ENCODE results near the gene MAP3K1. TPM values are rescaled to one million over a fixed set of nuclear protein-coding genes. Genes with fewer than 3 reads are reported as not detected.

MAP3K1 gene
- total RNA-seq, 1 experiment from 2014 or later = 26.1 TPM

DNA sequence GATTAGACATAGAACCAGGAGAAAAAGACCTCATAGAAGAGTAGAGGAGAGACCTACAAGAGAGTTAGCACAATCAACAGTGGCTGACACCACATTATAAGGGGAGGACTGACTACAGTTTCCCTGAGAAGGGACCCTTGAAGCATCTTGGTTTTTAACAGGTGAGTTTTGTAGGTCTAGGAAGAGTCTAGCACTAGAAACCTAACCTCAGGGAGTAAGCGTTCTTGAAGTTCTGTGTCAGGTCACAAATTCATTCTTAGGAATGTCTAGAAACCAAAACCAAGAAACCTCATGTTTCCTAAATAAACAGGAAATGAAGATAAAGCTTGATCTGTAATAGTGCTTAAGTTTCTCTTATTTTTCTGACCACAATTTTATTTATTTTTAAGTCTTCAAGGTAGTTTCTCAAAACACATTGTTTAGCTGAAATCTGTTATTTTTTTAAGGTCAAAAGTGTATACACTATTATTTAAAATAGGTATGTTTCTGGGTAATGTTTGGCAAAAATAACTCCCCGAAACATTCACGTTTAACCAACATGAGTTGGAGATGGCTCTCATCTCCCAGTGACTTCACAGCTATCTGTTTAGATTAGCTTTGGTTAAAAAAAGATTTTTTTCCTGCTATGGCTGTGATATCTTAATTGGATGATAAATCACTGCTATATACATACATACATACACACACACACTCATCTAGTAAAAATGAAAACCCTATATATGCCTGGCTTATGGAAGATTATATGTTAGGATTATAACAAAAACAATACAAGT, 37.1 kb downstream of the MAP3K1 start:
- Histone ChIP-seq H3K36me3 (ENCODE audit: low read depth) (no peaks in the 10 kb centered on the region), H3F3A (ENCODE audit: insufficient read depth, low read depth) (peaks cover 13% of the 10 kb centered on the region), H3K4me2 (no peak overlapping the region), H3K4me3 (no peak overlapping the region), H3K4me1 (replicated peaks; ENCODE audit: insufficient read depth) (peaks cover 3% of the 10 kb centered on the region; the same call in 1 of the 2 replicates), H3K27ac (no peak overlapping the region), H3K27me3 (ENCODE audit: insufficient read depth, low read depth) (no peaks in the 10 kb centered on the region), H4K20me1 (ENCODE audit: insufficient read depth) (peaks cover 44% of the 10 kb centered on the region), H3K79me2 (ENCODE audit: low read depth) (peaks cover 100% of the 10 kb centered on the region), H3K9me3 (ENCODE audit: insufficient read depth, low read depth) (no peaks in the 10 kb centered on the region), H3K9me2 (ENCODE audit: insufficient read depth) (no peaks in the 10 kb centered on the region), H2AFZ (no peak overlapping the region)
- CTCF ChIA-PET = no interaction called here
- intact Hi-C loops (cut with micrococcal nuclease; ENCODE audit: unreplicated experiment) = no loop called here
- DNase-seq = no peak
- no TSS peak for BruUV-seq (replicated peaks)
- TF ChIP-seq EZH2 (IDR thresholded peaks at IDR 0.05; ENCODE audit: low read depth) = no peak
- TF ChIP-seq, protein P1, sequence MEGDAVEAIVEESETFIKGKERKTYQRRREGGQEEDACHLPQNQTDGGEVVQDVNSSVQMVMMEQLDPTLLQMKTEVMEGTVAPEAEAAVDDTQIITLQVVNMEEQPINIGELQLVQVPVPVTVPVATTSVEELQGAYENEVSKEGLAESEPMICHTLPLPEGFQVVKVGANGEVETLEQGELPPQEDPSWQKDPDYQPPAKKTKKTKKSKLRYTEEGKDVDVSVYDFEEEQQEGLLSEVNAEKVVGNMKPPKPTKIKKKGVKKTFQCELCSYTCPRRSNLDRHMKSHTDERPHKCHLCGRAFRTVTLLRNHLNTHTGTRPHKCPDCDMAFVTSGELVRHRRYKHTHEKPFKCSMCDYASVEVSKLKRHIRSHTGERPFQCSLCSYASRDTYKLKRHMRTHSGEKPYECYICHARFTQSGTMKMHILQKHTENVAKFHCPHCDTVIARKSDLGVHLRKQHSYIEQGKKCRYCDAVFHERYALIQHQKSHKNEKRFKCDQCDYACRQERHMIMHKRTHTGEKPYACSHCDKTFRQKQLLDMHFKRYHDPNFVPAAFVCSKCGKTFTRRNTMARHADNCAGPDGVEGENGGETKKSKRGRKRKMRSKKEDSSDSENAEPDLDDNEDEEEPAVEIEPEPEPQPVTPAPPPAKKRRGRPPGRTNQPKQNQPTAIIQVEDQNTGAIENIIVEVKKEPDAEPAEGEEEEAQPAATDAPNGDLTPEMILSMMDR (conservative IDR thresholded peaks at IDR 0.05) = no peak
- POLR2A ChIA-PET (ENCODE audit: unreplicated experiment) = interaction anchor here (0.5 to 0.6 kb wide), 2 partner anchors 18 to 34 kb away, joined by 4 read pairs; no protein-coding TSS in a partner anchor

DNA sequence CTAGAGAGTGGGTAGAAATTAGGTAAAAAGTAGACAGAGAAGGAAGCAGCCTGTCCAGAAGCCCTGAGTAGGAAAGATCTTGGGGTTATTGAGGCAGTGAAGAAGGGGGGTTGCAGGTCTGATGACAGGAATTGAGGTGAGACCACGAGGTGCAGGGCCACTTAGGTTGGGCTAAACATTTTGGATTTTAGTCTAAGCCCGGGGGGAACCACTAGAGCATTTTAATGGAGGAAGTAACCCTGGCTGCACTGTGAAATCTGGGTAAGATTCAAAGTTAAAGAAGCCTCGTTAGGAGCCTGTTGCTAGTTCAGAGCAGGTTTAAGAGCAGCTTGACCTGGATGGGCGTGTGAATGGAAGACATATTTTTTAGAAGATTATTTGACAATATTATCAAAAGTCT, 38.3 kb downstream of the MAP3K1 start:
- intact Hi-C loops (cut with micrococcal nuclease; ENCODE audit: unreplicated experiment) = no loop called here
- no peak overlapping the region for H3K27ac ChIP-seq
- H3K27me3 ChIP-seq (ENCODE audit: insufficient read depth, low read depth) = no peaks in the 10 kb centered on the region
- ChIA-PET CTCF (interaction anchor here (0.6 kb wide), 1 partner anchor 15 kb away, joined by 3 read pairs; no protein-coding TSS in a partner anchor), POLR2A (ENCODE audit: unreplicated experiment) (interaction anchor here (0.6 kb wide), 1 partner anchor 443 kb away, joined by 15 read pairs; no protein-coding TSS in a partner anchor)
- H3K79me2 ChIP-seq (ENCODE audit: low read depth) = peaks cover 100% of the 10 kb centered on the region
- peaks cover 13% of the 10 kb centered on the region for H3F3A ChIP-seq (ENCODE audit: insufficient read depth, low read depth)
- H3K4me3 ChIP-seq = no peak overlapping the region
- no peak overlapping the region for H2AFZ ChIP-seq
- BruUV-seq (replicated peaks) = no TSS peak
- no peak for DNase-seq
- H3K9me3 ChIP-seq (ENCODE audit: insufficient read depth, low read depth) = no peaks in the 10 kb centered on the region
- peaks cover 9% of the 10 kb centered on the region for H3K36me3 ChIP-seq (ENCODE audit: low read depth)
- TF ChIP-seq, protein P1 (conservative IDR thresholded peaks at IDR 0.05) = no peak
- TF ChIP-seq EZH2 (IDR thresholded peaks at IDR 0.05; ENCODE audit: low read depth) = no peak
- H4K20me1 ChIP-seq (ENCODE audit: insufficient read depth) = peaks cover 38% of the 10 kb centered on the region
- no peaks in the 10 kb centered on the region for H3K9me2 ChIP-seq (ENCODE audit: insufficient read depth)
- H3K4me2 ChIP-seq = no peak overlapping the region
- H3K4me1 ChIP-seq (replicated peaks; ENCODE audit: insufficient read depth) = 0 out of 2 replicates have a peak, but pooled peaks cover 3% of the 10 kb centered on the region

DNA sequence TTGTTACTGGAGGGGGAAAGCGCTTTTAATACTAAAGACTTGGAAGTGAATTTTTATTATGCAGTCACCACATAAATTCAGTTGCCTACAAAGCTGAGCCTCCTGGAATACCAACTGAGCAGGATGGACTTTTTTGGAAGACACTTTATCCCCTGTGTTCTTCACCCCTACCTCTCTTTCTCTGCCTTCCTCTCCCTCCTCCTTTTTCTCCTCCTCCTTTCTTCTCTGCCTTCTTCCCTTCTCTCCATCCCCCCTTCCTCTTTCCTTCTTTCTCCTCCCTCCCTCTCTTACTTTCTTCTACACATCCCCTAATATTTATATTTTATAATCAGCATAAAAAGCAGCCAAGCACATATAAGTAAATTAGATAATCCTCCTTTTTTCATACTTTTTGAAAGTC, 39.6 kb downstream of the MAP3K1 start:
- no peaks in the 10 kb centered on the region for H3K27me3 ChIP-seq (ENCODE audit: insufficient read depth, low read depth)
- 0 out of 2 replicates have a peak, but pooled peaks cover 3% of the 10 kb centered on the region for H3K4me1 ChIP-seq (replicated peaks; ENCODE audit: insufficient read depth)
- peaks cover 13% of the 10 kb centered on the region for H3F3A ChIP-seq (ENCODE audit: insufficient read depth, low read depth)
- H3K79me2 ChIP-seq (ENCODE audit: low read depth) = peaks cover 89% of the 10 kb centered on the region
- no peak overlapping the region for H3K27ac ChIP-seq
- H3K9me3 ChIP-seq (ENCODE audit: insufficient read depth, low read depth) = no peaks in the 10 kb centered on the region
- H3K9me2 ChIP-seq (ENCODE audit: insufficient read depth) = no peaks in the 10 kb centered on the region
- H3K4me3 ChIP-seq = no peak overlapping the region
- no TSS peak for BruUV-seq (replicated peaks)
- no peak overlapping the region for H2AFZ ChIP-seq
- peaks cover 31% of the 10 kb centered on the region for H4K20me1 ChIP-seq (ENCODE audit: insufficient read depth)
- CTCF ChIA-PET = no interaction called here
- intact Hi-C loops (cut with micrococcal nuclease; ENCODE audit: unreplicated experiment) = no loop called here
- peaks cover 9% of the 10 kb centered on the region for H3K36me3 ChIP-seq (ENCODE audit: low read depth)
- no peak for TF ChIP-seq EZH2 (IDR thresholded peaks at IDR 0.05; ENCODE audit: low read depth)
- TF ChIP-seq, protein P1 (conservative IDR thresholded peaks at IDR 0.05) = no peak
- POLR2A ChIA-PET (ENCODE audit: unreplicated experiment) = no interaction called here
- no peak for DNase-seq
- H3K4me2 ChIP-seq = no peak overlapping the region
